ENCODE results near the gene FBXL17.

GRCh38 chr5:107885601-107886000 lies 496.3 kb downstream of the FBXL17 start:
- TF ChIP-seq POLR2A (IDR thresholded peaks at IDR 0.05): no peak
- TF ChIP-seq CTCF (IDR thresholded peaks at IDR 0.05): no peak

All from breast epithelium (tissue), 3 donors.